Endothelial cell of umbilical vein (primary cell): ENCODE measurements around the gene NTN5. TPM values are rescaled to one million over a fixed set of nuclear protein-coding genes. Genes with fewer than 3 reads are reported as not detected.

Experiments used
- BruUV-seq: library from RNA; stranded (reverse); fragments of 400-500 nt; replicated peaks from 2 replicates; lab custom pipeline; 2021; lab: Mats Ljungman, UMichigan
- CTCF ChIA-PET: fragments of 300-600, 350-600 bp; sonication (Branson Sonifier 250); formaldehyde crosslinking; loops from one replicate; lab custom pipeline; 2021; ENCODE audit warnings: antibody characterized with exemption, inconsistent platforms; lab: Charles Lee
- POLR2A ChIA-PET: fragments of 300-600, 350-600 bp; sonication (Branson Sonifier 250); formaldehyde crosslinking; loops from one replicate; lab custom pipeline; 2021; ENCODE audit warnings: antibody characterized with exemption, inconsistent platforms; lab: Charles Lee
- DNase-seq: peaks from one replicate; pipeline ENCODE4 v3.0.0-alpha.2; 2011; ENCODE audit warnings: low read depth, low spot score
- FAIRE-seq: peaks from 2 replicates; lab custom pipeline; 2011; peaks lifted over from hg19 to GRCh38; lab: Jason Lieb, UNC
- H2AFZ ChIP-seq: 2 replicates; pipeline ENCODE4 v1.6.0; 2012; ENCODE audit warnings: low read depth, low read length, control low read depth, inconsistent platforms
- H3K27ac ChIP-seq: 2 replicates; pipeline ENCODE4 v1.5.1; 2011; ENCODE audit warnings: low read depth, mild to moderate bottlenecking, control low read depth, low read length, moderate library complexity; ENCODE audit not compliant: insufficient read depth
- H3K27me3 ChIP-seq, 2 experiments: 2 replicates each; pipeline versions ENCODE4 v1.6.0 to v1.6.1; 2011; ENCODE audit warnings: low read length in 2 of 2, mixed read lengths in 1 of 2; ENCODE audit not compliant: control insufficient read depth in 2 of 2, insufficient read depth in 2 of 2
- H3K36me3 ChIP-seq, 2 experiments: 2 replicates in 1 of 2; 3 replicates in 1 of 2; pipeline ENCODE4 v1.5.1; 2011; ENCODE audit warnings: low read length in 2 of 2, mild to moderate bottlenecking in 1 of 2, moderate library complexity in 1 of 2; ENCODE audit not compliant: control insufficient read depth in 2 of 2, insufficient read depth in 2 of 2; ENCODE audit errors: extremely low read depth in 1 of 2
- H3K4me1 ChIP-seq: 3 replicates; pipeline ENCODE4 v1.5.1; 2011; ENCODE audit warnings: mild to moderate bottlenecking, low read length; ENCODE audit not compliant: control insufficient read depth, insufficient read depth; ENCODE audit errors: extremely low read depth
- H3K4me2 ChIP-seq: 2 replicates; pipeline ENCODE4 v1.6.1; 2011; ENCODE audit warnings: low read length, control low read depth, mixed read lengths; ENCODE audit not compliant: insufficient read depth
- H3K4me3 ChIP-seq, 3 experiments: fragments of 200-600 bp in 1 of 3; sonication (generic), shearing (Covaris generic) in 1 of 3; replicated peaks in 1 of 3; 2 replicates each; pipeline ENCODE4 v1.5.1; 2011 to 2016; ENCODE audit warnings: control low read depth in 3 of 3, low read length in 3 of 3, mild to moderate bottlenecking in 2 of 3, inconsistent platforms in 1 of 3, low read depth in 1 of 3, moderate library complexity in 1 of 3; ENCODE audit not compliant: insufficient read depth in 1 of 3
- H3K79me2 ChIP-seq: 2 replicates; pipeline ENCODE4 v1.6.0; 2012; ENCODE audit warnings: low read length, inconsistent platforms; ENCODE audit not compliant: control insufficient read depth, insufficient read depth
- H3K9ac ChIP-seq: replicated peaks from 2 replicates; pipeline ENCODE3; 2011; ENCODE audit warnings: low read length, control low read depth; ENCODE audit not compliant: insufficient read depth; ENCODE audit errors: extremely low read depth
- H3K9me1 ChIP-seq: replicated peaks from 3 replicates; pipeline ENCODE4 v1.6.0; 2011; ENCODE audit warnings: mild to moderate bottlenecking, low read length; ENCODE audit not compliant: control insufficient read depth, insufficient read depth; ENCODE audit errors: extremely low read depth
- H3K9me3 ChIP-seq: replicated peaks from 2 replicates; pipeline ENCODE4 v1.5.1; 2012; ENCODE audit warnings: low read length, inconsistent platforms; ENCODE audit not compliant: control insufficient read depth, insufficient read depth
- H4K20me1 ChIP-seq: replicated peaks from 2 replicates; pipeline ENCODE3; 2011; ENCODE audit warnings: mild to moderate bottlenecking, low read length; ENCODE audit not compliant: control insufficient read depth, insufficient read depth; ENCODE audit errors: extremely low read depth
- CTCF ChIP-seq, 2 donors: IDR thresholded peaks; 1 replicate in 1 of 2; 2 replicates in 1 of 2; pipeline ENCODE4 v1.5.1; 2011; ENCODE audit warnings: low read length in 2 of 2, mild to moderate bottlenecking in 2 of 2, moderate library complexity in 2 of 2, control low read depth in 1 of 2, inconsistent platforms in 1 of 2, low read depth in 1 of 2; ENCODE audit not compliant: insufficient read depth in 1 of 2; ENCODE audit errors: extremely low read depth in 1 of 2
- FOS ChIP-seq: IDR thresholded peaks from 2 replicates; pipeline ENCODE4 v1.6.1; 2011; ENCODE audit warnings: mild to moderate bottlenecking, low read length, moderate library complexity, borderline replicate concordance; ENCODE audit not compliant: insufficient read depth
- GATA2 ChIP-seq: IDR thresholded peaks from 2 replicates; pipeline ENCODE4 v1.7.0; 2011; ENCODE audit warnings: low read depth, mild to moderate bottlenecking, moderate library complexity, mixed read lengths, low read length; ENCODE audit not compliant: insufficient read length, insufficient read depth
- JUN ChIP-seq: IDR thresholded peaks from 2 replicates; pipeline ENCODE4 v1.6.1; 2011; ENCODE audit warnings: borderline replicate concordance, low read depth; ENCODE audit not compliant: insufficient read length, insufficient read depth
- MYC ChIP-seq: IDR thresholded peaks from one replicate; pipeline ENCODE4 v1.6.1; 2011; ENCODE audit warnings: mild to moderate bottlenecking, low read depth, low read length
- POLR2A ChIP-seq: IDR thresholded peaks from 2 replicates; pipeline ENCODE4 v1.6.1; 2012; ENCODE audit warnings: low read depth, mild to moderate bottlenecking, control low read depth, low read length
- POLR2AphosphoS5 ChIP-seq: IDR thresholded peaks from 2 replicates; pipeline ENCODE4 v1.6.1; 2012; ENCODE audit warnings: low read depth, mild to moderate bottlenecking, control low read depth, low read length, moderate library complexity; ENCODE audit not compliant: insufficient read depth
- dilution Hi-C: fragments of 300-500 bp; cut with MboI; formaldehyde crosslinking; loops from one replicate; pipeline ENCODE4 v1.15.0; 2019; ENCODE audit warnings: low sequenced_read_pairs; ENCODE audit not compliant: extremely low pct_ligation_motif_present
- intact Hi-C: fragments of 100-400 bp; cut with micrococcal nuclease; formaldehyde crosslinking; loops from one replicate; pipeline ENCODE4 v1.10.0; 2022
- polyA plus RNA-seq, 4 experiments: library from polyadenylated mRNA; depleted of rRNA in 3 of 4; stranded (reverse) in 3 of 4; unstranded in 1 of 4; fragments of >200 nt; gene quantifications; 2 replicates each; pipeline versions ENCODE4 v1.2.1 to v1.2.3, GENCODE V29; 2011 to 2012; ENCODE audit warnings: missing spikeins in 1 of 4
- total RNA-seq: library from RNA; stranded (reverse); gene quantifications from 2 replicates; pipeline ENCODE4 v1.2.3, GENCODE V29; 2021

Gene NTN5
- total and polyA plus RNA-seq, 2 donors (not counting 3 experiments of a cell fraction or from before 2014, with no cell fraction given): 0.11 TPM; not detected in 1

- FAIRE-seq: no peak
- DNase-seq: no peak
- H3K4me2 ChIP-seq: no peak overlapping the region
- POLR2A ChIA-PET: interaction anchor here (0.6 to 0.8 kb wide), 2 partner anchors 12 to 17 kb away, joined by 3 to 16 read pairs; no protein-coding TSS in a partner anchor
- H3K9ac ChIP-seq: no peak overlapping the region
- dilution Hi-C loops: no loop called here
- peaks cover 19 to 24% of the 10 kb centered on the region in 2 experiments for H3K36me3 ChIP-seq
- intact Hi-C loops: no loop called here
- BruUV-seq: no TSS peak
- H3K27me3 ChIP-seq: no peaks in the 10 kb centered on the region
- H2AFZ ChIP-seq: no peak overlapping the region
- no peaks in the 10 kb centered on the region for H3K9me3 ChIP-seq
- H3K27ac ChIP-seq: no peak overlapping the region
- peaks cover 17% of the 10 kb centered on the region for H3K4me1 ChIP-seq
- no peaks in the 10 kb centered on the region for H4K20me1 ChIP-seq
- TF ChIP-seq GATA2: no peak
- no peak for TF ChIP-seq MYC
- TF ChIP-seq POLR2A: no peak
- no peak for TF ChIP-seq FOS
- no peak for TF ChIP-seq JUN
- no peak for TF ChIP-seq CTCF (IDR thresholded peaks at IDR 0.05; ENCODE audit: extremely low read depth in 1 of 2, insufficient read depth in 1 of 2, low read depth in 1 of 2, low read length in 2 of 2)
- TF ChIP-seq POLR2AphosphoS5: peak; percentile 37
- H3K9me1 ChIP-seq: no peaks in the 10 kb centered on the region
- H3K79me2 ChIP-seq: peaks cover 26% of the 10 kb centered on the region
- H3K4me3 ChIP-seq: no peak overlapping the region
- CTCF ChIA-PET: no interaction called here
These were observed 59.6 kb downstream of the NTN5 start for GRCh38 chr19:48613024-48613851.
